ENCODE results near the gene TEAD3.
"Not testable (repeated sequence)": the region's sequence is repeated elsewhere in the genome, so short reads cannot be mapped to it uniquely, and the experiment has no call there.

The TEAD3 gene

GRCh38 chr6:35443341-35444030 is 53.4 kb downstream of the TEAD3 start:
- no peak for DNase-seq

GRCh38 chr6:35442693-35443092 is 54.2 kb downstream of the TEAD3 start:
- DNase-seq: no peak

- no peak for DNase-seq
Observed at GRCh38 chr6:35441642-35442041, 55.2 kb downstream of the TEAD3 start.

GRCh38 chr6:35441205-35441604 is 55.7 kb downstream of the TEAD3 start:
- DNase-seq: no peak

- DNase-seq: no peak
Observed at GRCh38 chr6:35439308-35439707, 57.6 kb downstream of the TEAD3 start.

- DNase-seq: not testable (repeated sequence)
Observed at GRCh38 chr6:35438378-35439065, 58.4 kb downstream of the TEAD3 start.

GRCh38 chr6:35436071-35436857 is 60.6 kb downstream of the TEAD3 start:
- DNase-seq: no peak

- DNase-seq: no peak
Observed at GRCh38 chr6:35435074-35435837, 61.6 kb downstream of the TEAD3 start.

- DNase-seq: not testable (repeated sequence)
Observed at GRCh38 chr6:35432702-35433101, 64.2 kb downstream of the TEAD3 start.

- no peak for DNase-seq
Observed at GRCh38 chr6:35432291-35432690, 64.6 kb downstream of the TEAD3 start.

- DNase-seq: no peak
Observed at GRCh38 chr6:35429463-35429862, 67.4 kb downstream of the TEAD3 start.

GRCh38 chr6:35428421-35429149 is 68.3 kb downstream of the TEAD3 start:
- DNase-seq: no peak

- DNase-seq: no peak
Observed at GRCh38 chr6:35427851-35428321, 69.0 kb downstream of the TEAD3 start.

GRCh38 chr6:35427435-35427834 is 69.4 kb downstream of the TEAD3 start:
- DNase-seq: no peak

GRCh38 chr6:35426074-35426473 is 70.8 kb downstream of the TEAD3 start:
- no peak for DNase-seq

- no peak for DNase-seq
Observed at GRCh38 chr6:35425284-35425683, 71.6 kb downstream of the TEAD3 start.

Data from activated CD4-positive, alpha-beta T cell treated with anti-CD3 and anti-CD28 coated beads, Interleukin-2, Interleukin-6, amounts not matched to agents 100 ng/mL and 50 ng/mL, durations not matched to agents 16 hours and 8 hours (primary cell).